HepG2 (cell line): ENCODE results near the gene CFL1. TPM values are rescaled to one million over a fixed set of nuclear protein-coding genes. Genes with fewer than 3 reads are reported as not detected.
A peak's percentile ranks its signal among the peaks of the same experiment; 100 is the strongest.

Experiments
- ARID5B ChIP-seq: IDR thresholded peaks from 2 replicates; pipeline ENCODE4 v1.4.0; 2020; ENCODE audit warnings: mild to moderate bottlenecking, missing genetic modification reagents
- CENPBD1 ChIP-seq: sonication (generic); formaldehyde crosslinking; IDR thresholded peaks from 2 replicates; pipeline ENCODE4 v1.8.0; 2022; ENCODE audit warnings: missing genetic modification reagents, low read depth, mild to moderate bottlenecking, borderline replicate concordance
- GATAD1 ChIP-seq: IDR thresholded peaks from 2 replicates; pipeline ENCODE4 v1.6.1; 2016; ENCODE audit warnings: missing genetic modification reagents, missing compliant biosample characterization
- HES4 ChIP-seq: sonication (generic); formaldehyde crosslinking; IDR thresholded peaks from 2 replicates; pipeline ENCODE4 v1.9.0; 2021; ENCODE audit warnings: mild to moderate bottlenecking, missing genetic modification reagents, borderline replicate concordance
- HINFP ChIP-seq: sonication (generic); formaldehyde crosslinking; IDR thresholded peaks from 2 replicates; pipeline ENCODE4 v1.4.0; 2020; ENCODE audit warnings: low read depth, mild to moderate bottlenecking, missing genetic modification reagents
- HNRNPL ChIP-seq: fragments of 200-400 bp; formaldehyde crosslinking; IDR thresholded peaks from 2 replicates; pipeline ENCODE4 v1.6.1; 2017; ENCODE audit warnings: mild to moderate bottlenecking, low read depth, low read length
- KAT7 ChIP-seq: IDR thresholded peaks from 2 replicates; pipeline ENCODE4 v1.6.1; 2018; ENCODE audit warnings: borderline replicate concordance, missing compliant biosample characterization
- MTF2 ChIP-seq: sonication (generic); formaldehyde crosslinking; IDR thresholded peaks from 2 replicates; pipeline ENCODE4 v1.5.0; 2020; ENCODE audit warnings: missing genetic modification reagents, borderline replicate concordance
- PLRG1 ChIP-seq: fragments of 450-650 bp; conservative IDR thresholded peaks from 2 replicates; pipeline ENCODE4 v1.6.1; 2016
- RBFOX2 ChIP-seq: fragments of 200-400 bp; formaldehyde crosslinking; IDR thresholded peaks from 2 replicates; pipeline ENCODE4 v1.6.1; 2017; ENCODE audit warnings: low read depth, mild to moderate bottlenecking, low read length
- ZBTB7B ChIP-seq: sonication (generic); formaldehyde crosslinking; IDR thresholded peaks from 2 replicates; pipeline ENCODE4 v1.4.0; 2020; ENCODE audit warnings: missing genetic modification reagents
- ZMAT3 ChIP-seq: sonication (generic); formaldehyde crosslinking; conservative IDR thresholded peaks from 2 replicates; pipeline ENCODE4 v1.7.0; 2021; ENCODE audit warnings: missing genetic modification reagents
- ZNF260 ChIP-seq: sonication (generic); formaldehyde crosslinking; IDR thresholded peaks from 2 replicates; pipeline ENCODE4 v1.4.0; 2020; ENCODE audit warnings: missing genetic modification reagents, low read depth, mild to moderate bottlenecking, borderline replicate concordance
- polyA plus RNA-seq, 8 experiments: library from polyadenylated mRNA; depleted of rRNA in 3 of 8; stranded (reverse) in 7 of 8; unstranded in 1 of 8; fragments of >200 nt; fragmentation: Illumina TruSeq in 4 of 8; extraction: Trizol in 4 of 8; gene quantifications; 2 replicates each; pipeline versions ENCODE4 v1.2.1 to v1.2.3, GENCODE V29; 2011 to 2016; ENCODE audit warnings: low read depth in 4 of 8, missing spikeins in 1 of 8, mixed read lengths in 1 of 8; ENCODE audit not compliant: insufficient read depth in 1 of 8
- total RNA-seq, 5 experiments: library from RNA; depleted of rRNA; stranded (reverse); fragments of >200 nt; fragmentation: Illumina TruSeq; extraction: Trizol; gene quantifications; 2 replicates each; pipeline ENCODE4 v1.2.3, GENCODE V29; 2016; ENCODE audit warnings: low read depth in 1 of 5
- TF ChIP-seq, protein P1 (sequence below): sonication (generic); formaldehyde crosslinking; IDR thresholded peaks from 2 replicates; pipeline ENCODE4 v1.8.1; 2023; ENCODE audit warnings: mild to moderate bottlenecking, missing genetic modification reagents
- TF ChIP-seq, protein P2 (sequence below): sonication (generic); formaldehyde crosslinking; IDR thresholded peaks from 2 replicates; pipeline ENCODE4 v1.9.0; 2021; ENCODE audit warnings: missing genetic modification reagents, borderline replicate concordance

Gene CFL1
- total and polyA plus RNA-seq, 2 of the 13 experiments (the other 11 are each of a cell fraction or from before 2014, with no cell fraction given), result 379 to 383 TPM

DNA sequence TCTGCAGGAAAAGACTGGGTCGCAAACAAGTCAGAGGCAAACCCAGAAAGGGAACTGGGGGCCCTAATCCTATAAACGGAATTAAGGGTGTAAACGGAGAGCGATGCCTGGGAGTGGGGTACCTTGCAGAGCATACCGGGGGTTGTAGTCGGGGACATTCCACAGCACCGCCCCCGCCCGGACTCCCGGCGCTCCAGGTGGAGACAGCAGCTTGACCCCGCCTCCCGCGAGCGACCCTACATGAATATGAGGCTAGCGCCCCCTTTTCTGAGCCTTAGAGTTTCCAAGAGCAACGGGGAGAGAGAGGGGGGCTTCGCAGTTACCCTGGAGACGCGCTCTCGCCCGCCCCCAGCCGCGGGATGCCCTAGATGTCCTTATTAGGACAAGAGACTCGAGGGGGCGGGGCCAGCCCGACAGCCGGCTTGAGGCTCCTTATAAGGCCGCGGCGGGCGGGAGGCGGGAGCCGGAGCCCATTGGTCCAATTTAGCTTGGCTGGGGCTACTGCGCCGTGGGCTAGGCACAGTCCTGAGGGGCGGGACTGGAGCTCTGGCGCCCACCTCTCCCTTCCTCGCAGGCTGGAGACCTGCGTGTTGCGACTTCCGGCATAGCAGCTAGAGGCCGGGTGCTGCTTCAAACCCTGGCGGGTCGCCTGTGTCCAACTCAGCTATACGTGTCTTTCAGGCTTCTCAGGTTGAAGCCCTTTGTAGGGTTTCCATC is 1.3 kb upstream of the CFL1 start (continued):
- no peak for TF ChIP-seq ARID5B (CRISPR knock-in tag)
- no peak for TF ChIP-seq PLRG1
- TF ChIP-seq RBFOX2, result peak; percentile 68
- peak; percentile 67 for TF ChIP-seq GATAD1 (CRISPR knock-in tag)
- no peak for TF ChIP-seq HNRNPL
- TF ChIP-seq CENPBD1 (CRISPR knock-in tag), result no peak
- TF ChIP-seq ZBTB7B (CRISPR knock-in tag), result peak; percentile 84; the same call in 1 of the 2 replicates
- no peak for TF ChIP-seq KAT7
- TF ChIP-seq, protein P1, sequence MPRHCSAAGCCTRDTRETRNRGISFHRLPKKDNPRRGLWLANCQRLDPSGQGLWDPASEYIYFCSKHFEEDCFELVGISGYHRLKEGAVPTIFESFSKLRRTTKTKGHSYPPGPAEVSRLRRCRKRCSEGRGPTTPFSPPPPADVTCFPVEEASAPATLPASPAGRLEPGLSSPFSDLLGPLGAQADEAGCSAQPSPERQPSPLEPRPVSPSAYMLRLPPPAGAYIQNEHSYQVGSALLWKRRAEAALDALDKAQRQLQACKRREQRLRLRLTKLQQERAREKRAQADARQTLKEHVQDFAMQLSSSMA (CRISPR knock-in tag), result no peak
- no peak for TF ChIP-seq ZNF260 (CRISPR knock-in tag)
- TF ChIP-seq, protein P2, sequence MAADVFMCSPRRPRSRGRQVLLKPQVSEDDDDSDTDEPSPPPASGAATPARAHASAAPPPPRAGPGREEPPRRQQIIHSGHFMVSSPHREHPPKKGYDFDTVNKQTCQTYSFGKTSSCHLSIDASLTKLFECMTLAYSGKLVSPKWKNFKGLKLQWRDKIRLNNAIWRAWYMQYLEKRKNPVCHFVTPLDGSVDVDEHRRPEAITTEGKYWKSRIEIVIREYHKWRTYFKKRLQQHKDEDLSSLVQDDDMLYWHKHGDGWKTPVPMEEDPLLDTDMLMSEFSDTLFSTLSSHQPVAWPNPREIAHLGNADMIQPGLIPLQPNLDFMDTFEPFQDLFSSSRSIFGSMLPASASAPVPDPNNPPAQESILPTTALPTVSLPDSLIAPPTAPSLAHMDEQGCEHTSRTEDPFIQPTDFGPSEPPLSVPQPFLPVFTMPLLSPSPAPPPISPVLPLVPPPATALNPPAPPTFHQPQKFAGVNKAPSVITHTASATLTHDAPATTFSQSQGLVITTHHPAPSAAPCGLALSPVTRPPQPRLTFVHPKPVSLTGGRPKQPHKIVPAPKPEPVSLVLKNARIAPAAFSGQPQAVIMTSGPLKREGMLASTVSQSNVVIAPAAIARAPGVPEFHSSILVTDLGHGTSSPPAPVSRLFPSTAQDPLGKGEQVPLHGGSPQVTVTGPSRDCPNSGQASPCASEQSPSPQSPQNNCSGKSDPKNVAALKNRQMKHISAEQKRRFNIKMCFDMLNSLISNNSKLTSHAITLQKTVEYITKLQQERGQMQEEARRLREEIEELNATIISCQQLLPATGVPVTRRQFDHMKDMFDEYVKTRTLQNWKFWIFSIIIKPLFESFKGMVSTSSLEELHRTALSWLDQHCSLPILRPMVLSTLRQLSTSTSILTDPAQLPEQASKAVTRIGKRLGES (CRISPR knock-in tag), result no peak
- TF ChIP-seq HES4 (CRISPR knock-in tag), result no peak
- TF ChIP-seq ZMAT3 (CRISPR knock-in tag), result 0 out of 2 replicates have a peak, but pooled peaks have one; percentile 58
- 0 out of 2 replicates have a peak, but pooled peaks have one; percentile 18 for TF ChIP-seq HINFP
- TF ChIP-seq MTF2, result no peak
